Chondrocyte (in vitro differentiated cells): ENCODE measurements around the gene THRAP3. TPM values are rescaled to one million over a fixed set of nuclear protein-coding genes. Genes with fewer than 3 reads are reported as not detected.

ENCODE experiments used
- DNase-seq: peaks from one replicate; pipeline ENCODE4 v3.0.0; 2021; ENCODE audit warnings: mixed read lengths, low spot score
- H3K27ac Mint-ChIP-seq: one replicate; pipeline ENCODE4 v1.8.0; 2021; ENCODE audit warnings: mild to moderate bottlenecking, moderate library complexity, mixed read lengths; ENCODE audit not compliant: unreplicated experiment
- H3K27me3 Mint-ChIP-seq: 2 replicates; pipeline ENCODE4 v1.8.0; 2021; ENCODE audit warnings: low read depth, mixed read lengths
- H3K36me3 Mint-ChIP-seq: 2 replicates; pipeline ENCODE4 v1.8.0; 2021; ENCODE audit warnings: low read depth, mixed read lengths
- H3K4me1 Mint-ChIP-seq: 2 replicates; pipeline ENCODE4 v1.8.0; 2021; ENCODE audit warnings: low read depth, mild to moderate bottlenecking, mixed read lengths
- H3K4me3 Mint-ChIP-seq: one replicate; pipeline ENCODE4 v1.8.0; 2021; ENCODE audit warnings: mild to moderate bottlenecking, moderate library complexity, mixed read lengths; ENCODE audit not compliant: unreplicated experiment
- H3K9me3 Mint-ChIP-seq: 2 replicates; pipeline ENCODE4 v1.8.0; 2021; ENCODE audit warnings: low read depth, mixed read lengths
- CTCF ChIP-seq: fragments of 200-600 bp; sonication (generic); IDR thresholded peaks from 2 replicates; pipeline ENCODE4 v1.5.0; 2021; ENCODE audit warnings: antibody characterized with exemption, mild to moderate bottlenecking, moderate library complexity
- total RNA-seq: library from RNA; stranded (reverse); gene quantifications from 3 replicates; pipeline ENCODE4 v1.2.1, GENCODE V29; 2021

THRAP3 gene
- total RNA-seq, 1 donor from 2014 or later: 106 TPM

- TF ChIP-seq CTCF: no peak
- Mint-ChIP-seq H3K9me3 (no peaks in the 10 kb centered on the region), H3K4me1 (peaks cover 25% of the 10 kb centered on the region), H3K27me3 (no peaks in the 10 kb centered on the region), H3K36me3 (peaks cover 2% of the 10 kb centered on the region), H3K27ac (no peak overlapping the region), H3K4me3 (no peak overlapping the region)
- DNase-seq: no peak
Measured at GRCh38 chr1:36329817-36330216, 105.6 kb downstream of the THRAP3 start.

GRCh38 chr1:36330940-36331339 is 106.7 kb downstream of the THRAP3 start:
- no peak for DNase-seq
- H3K4me1 Mint-ChIP-seq: peaks cover 25% of the 10 kb centered on the region
- H3K9me3 Mint-ChIP-seq: no peaks in the 10 kb centered on the region
- no peak overlapping the region for H3K27ac Mint-ChIP-seq
- TF ChIP-seq CTCF: no peak
- H3K36me3 Mint-ChIP-seq: peaks cover 2% of the 10 kb centered on the region
- H3K27me3 Mint-ChIP-seq: no peaks in the 10 kb centered on the region
- no peak overlapping the region for H3K4me3 Mint-ChIP-seq

GRCh38 chr1:36337830-36338229 is 113.6 kb downstream of the THRAP3 start:
- Mint-ChIP-seq H3K4me3 (no peak overlapping the region), H3K36me3 (peaks cover 14% of the 10 kb centered on the region), H3K27ac (no peak overlapping the region), H3K9me3 (no peaks in the 10 kb centered on the region), H3K27me3 (no peaks in the 10 kb centered on the region), H3K4me1 (peaks cover 2% of the 10 kb centered on the region)
- no peak for DNase-seq
- TF ChIP-seq CTCF: no peak

GRCh38 chr1:36339215-36339614 is 115.0 kb downstream of the THRAP3 start:
- Mint-ChIP-seq H3K27me3 (no peaks in the 10 kb centered on the region), H3K4me1 (peaks cover 12% of the 10 kb centered on the region), H3K27ac (no peak overlapping the region), H3K4me3 (no peak overlapping the region), H3K9me3 (no peaks in the 10 kb centered on the region), H3K36me3 (peaks cover 15% of the 10 kb centered on the region)
- no peak for TF ChIP-seq CTCF
- no peak for DNase-seq

- Mint-ChIP-seq H3K4me1 (peaks cover 13% of the 10 kb centered on the region), H3K27ac (no peak overlapping the region), H3K27me3 (no peaks in the 10 kb centered on the region), H3K9me3 (no peaks in the 10 kb centered on the region), H3K4me3 (no peak overlapping the region), H3K36me3 (peaks cover 18% of the 10 kb centered on the region)
- no peak for TF ChIP-seq CTCF
- no peak for DNase-seq
Measured at GRCh38 chr1:36339615-36340014, 115.4 kb downstream of the THRAP3 start.
